Caki2 (cell line): ENCODE measurements around the gene KRTAP10-6. TPM values are rescaled to one million over a fixed set of nuclear protein-coding genes. Genes with fewer than 3 reads are reported as not detected.
"Not testable (repeated sequence)": the region's sequence is repeated elsewhere in the genome, so short reads cannot be mapped to it uniquely, and the experiment has no call there.

Experiments used
- DNase-seq: peaks from one replicate; pipeline ENCODE4 v3.0.0-alpha.2; 2015; ENCODE audit warnings: low read depth
- in situ Hi-C: cut with HindIII; loops from 2 replicates; pipeline ENCODE4 v1.10.0; 2016; ENCODE audit warnings: low sequenced_read_pairs, low pct_unique_long_range_greater_than_20kb, mixed read lengths
- total RNA-seq: library from RNA; depleted of rRNA; stranded (reverse); fragments of >200 nt; shearing (Covaris generic); gene quantifications from 2 replicates; pipeline ENCODE4 v1.2.3, GENCODE V29; 2014; ENCODE audit warnings: low replicate concordance; rRNA removed

Gene KRTAP10-6
- not detected in 2 replicates for total RNA-seq

GRCh38 chr21:44592446-44593311 is at the start of gene KRTAP10-6:
TSS of gene KRTAP10-6 (minus strand) at chr21:44592505. CDS start at chr21:44592484, 21 bp downstream.
- in situ Hi-C loops: no loop called here
- no peak for DNase-seq

DNA sequence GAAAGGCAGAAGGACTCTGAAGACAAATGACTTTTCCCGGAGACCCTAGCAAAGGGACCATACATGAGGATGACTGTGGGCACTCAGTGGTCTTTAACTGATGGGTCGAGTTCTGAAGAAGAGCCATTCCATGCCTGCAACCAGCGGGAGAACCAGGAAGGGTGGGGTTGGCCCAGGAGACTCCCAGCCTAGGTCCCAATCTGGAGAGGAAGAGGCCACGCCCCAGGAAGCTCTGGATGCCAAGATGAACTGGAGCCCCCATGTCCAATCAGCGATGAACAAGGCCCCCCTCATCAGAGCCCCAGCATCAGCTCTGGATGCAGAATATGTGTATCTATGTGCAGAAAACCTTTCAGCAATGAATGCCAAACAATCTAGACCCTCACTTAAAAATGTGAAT is 48.5 kb upstream of the KRTAP10-6 start:
- no peak for DNase-seq
- in situ Hi-C loops: no loop called here

DNA sequence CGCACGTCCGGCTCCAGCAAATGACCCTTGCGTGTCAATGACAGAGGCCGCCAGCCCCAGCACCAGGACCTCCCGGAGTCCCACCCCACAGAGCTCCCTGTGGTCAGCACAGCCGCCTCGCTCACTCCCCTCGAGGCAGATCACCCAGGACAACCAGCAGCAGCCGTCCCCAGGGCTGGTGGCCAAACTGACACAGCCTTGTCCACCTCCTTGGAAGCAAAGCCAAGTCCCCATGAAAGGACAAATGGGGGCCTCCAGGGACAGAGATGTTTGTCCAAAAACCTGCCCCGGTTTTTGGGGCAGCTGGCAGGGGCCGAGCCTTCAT is 47.0 kb upstream of the KRTAP10-6 start:
- no peak for DNase-seq
- in situ Hi-C loops: no loop called here

DNA sequence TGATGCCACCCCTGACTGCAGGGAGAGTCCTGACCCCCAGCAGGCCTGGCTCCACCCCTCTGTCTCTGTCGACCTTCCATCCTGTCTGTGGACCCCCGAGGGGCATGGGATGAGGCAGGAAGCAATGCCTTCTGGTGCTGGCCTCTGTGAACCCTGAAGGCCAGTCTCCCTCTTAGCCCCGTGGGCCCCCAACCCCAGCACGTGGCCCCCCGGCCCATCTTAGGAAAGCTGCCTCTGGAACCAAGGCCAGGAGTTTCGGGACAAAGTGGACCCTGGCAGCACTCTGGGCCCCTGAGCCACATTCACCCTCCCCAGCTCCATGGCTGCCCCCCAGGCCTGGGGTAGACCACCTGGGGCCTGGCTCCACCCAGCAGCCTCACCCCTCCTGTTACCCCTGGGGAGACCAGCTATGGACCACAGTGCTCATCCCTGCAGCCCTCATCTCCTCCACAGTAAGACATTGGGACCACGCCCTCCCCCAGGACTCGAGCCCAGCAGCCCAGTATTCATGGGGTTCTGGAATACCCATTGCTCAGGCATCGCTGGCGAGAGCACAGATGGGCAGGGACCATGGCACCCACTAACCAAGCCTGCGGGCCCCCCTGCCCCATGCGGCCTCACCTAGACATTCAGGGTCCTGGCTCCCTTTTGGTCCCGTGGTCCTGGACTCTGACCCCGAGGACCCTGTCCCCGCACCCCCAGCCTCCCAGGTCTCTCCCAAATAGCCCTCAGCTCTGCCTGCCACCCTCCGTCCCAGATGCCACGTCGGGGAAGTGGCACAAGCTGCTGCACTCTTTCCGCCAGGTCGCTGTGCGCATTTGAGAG is 46.4 kb upstream of the KRTAP10-6 start:
- DNase-seq, in situ Hi-C loops: not testable (repeated sequence)

GRCh38 chr21:44637851-44638348 is 45.6 kb upstream of the KRTAP10-6 start:
- DNase-seq, in situ Hi-C loops: not testable (repeated sequence)

DNA sequence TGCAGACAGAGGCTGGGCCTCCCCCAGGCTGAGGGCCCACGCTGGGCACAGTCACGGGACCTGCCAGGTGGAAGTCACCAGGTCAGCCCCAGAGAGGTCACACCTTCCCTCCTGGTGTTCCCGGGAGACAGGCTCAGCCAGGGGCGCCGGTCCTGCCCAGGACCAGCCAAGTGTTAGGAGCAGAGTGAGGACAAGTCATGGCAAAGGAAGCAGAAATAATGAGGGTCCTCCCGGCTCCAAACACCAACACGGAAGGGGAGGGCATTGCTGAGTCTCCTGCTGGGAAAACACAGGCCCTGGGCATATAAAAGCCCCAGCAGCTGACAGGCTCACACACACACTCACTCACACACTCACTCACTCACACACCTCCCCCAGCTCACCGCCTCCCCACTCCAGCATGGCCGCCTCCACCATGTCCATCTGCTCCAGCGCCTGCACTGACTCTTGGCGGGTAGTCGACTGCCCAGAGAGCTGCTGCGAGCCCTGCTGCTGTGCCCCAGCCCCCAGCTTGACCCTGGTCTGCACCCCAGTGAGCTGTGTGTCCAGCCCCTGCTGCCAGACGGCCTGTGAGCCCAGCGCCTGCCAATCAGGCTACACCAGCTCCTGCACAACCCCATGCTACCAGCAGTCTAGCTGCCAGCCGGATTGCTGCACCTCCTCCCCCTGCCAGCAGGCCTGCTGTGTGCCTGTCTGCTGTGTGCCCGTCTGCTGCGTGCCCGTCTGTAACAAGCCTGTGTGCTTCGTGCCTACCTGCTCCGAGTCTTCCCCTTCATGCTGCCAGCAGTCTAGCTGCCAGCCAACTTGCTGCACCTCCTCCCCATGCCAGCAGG is 44.9 kb upstream of the KRTAP10-6 start, which contains the start of gene KRTAP10-10:
TSS of gene KRTAP10-10 (plus strand) at position 339 of the 833 bp plus-strand sequence. CDS start at position 401, 62 bp downstream.
- DNase-seq: no peak
- in situ Hi-C loops: no loop called here

DNA sequence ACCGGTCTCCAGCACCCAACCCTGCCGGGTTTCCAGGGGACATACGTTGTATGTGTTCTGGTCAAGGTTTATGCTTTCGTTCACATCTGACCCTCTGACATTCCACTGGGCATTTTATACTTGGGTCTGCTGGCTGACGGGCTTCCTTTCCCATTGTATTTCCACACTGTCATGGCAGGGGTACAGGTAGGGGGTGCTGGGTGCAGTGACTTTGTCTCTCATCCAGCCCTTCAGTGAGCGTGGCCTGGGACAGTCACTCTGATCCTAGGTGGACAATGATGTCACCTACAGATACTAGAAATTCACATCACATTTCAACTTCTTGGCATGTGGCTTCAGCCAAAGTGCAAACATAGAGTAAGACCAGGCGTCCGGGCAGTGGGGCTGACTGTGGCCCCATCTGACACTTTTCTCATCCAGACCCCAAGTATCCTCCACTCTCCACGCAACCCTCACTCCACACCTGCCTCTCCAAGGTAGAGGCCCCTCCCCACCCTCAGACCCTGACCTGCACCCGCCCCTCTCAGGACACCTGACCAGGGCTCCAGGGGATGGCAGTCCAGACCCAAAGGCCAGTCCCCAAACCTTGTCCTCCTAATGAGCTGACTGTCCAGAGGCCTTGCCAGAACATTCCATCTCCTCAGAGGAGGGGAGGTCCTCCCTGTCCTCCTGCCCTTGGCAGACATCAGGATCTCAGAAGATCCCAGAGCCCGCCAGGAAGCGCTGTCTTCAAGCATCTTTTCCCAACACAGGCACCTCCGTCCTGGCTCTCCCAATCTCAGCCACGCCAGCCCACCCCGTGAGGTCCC is 44.1 kb upstream of the KRTAP10-6 start:
- in situ Hi-C loops: no loop called here
- no peak for DNase-seq

- DNase-seq: no peak
- in situ Hi-C loops: no loop called here
Observed at GRCh38 chr21:44632067-44632466, 39.8 kb upstream of the KRTAP10-6 start.

GRCh38 chr21:44630440-44630839 is 38.1 kb upstream of the KRTAP10-6 start:
- no peak for DNase-seq
- in situ Hi-C loops: no loop called here

GRCh38 chr21:44628707-44629391 is 36.5 kb upstream of the KRTAP10-6 start:
- in situ Hi-C loops: no loop called here
- no peak for DNase-seq

DNA sequence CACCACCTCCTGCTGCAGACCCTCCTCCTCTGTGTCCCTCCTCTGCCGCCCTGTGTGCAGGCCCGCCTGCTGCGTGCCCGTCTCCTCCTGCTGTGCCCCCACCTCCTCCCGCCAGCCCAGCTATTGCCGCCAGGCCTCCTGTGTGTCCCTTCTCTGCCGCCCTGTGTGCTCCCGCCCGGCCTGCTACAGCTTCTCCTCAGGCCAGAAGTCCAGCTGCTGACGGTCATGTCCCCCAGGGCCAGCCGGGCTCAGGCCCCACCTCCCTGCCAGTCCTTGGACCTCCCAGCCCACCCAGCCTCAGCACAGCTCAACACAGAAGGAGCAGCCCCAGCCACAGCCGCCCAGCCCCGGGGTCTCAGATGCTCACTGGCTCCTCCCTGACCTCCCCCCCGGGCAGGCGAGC is 35.5 kb upstream of the KRTAP10-6 start:
- DNase-seq, in situ Hi-C loops: not testable (repeated sequence)

DNA sequence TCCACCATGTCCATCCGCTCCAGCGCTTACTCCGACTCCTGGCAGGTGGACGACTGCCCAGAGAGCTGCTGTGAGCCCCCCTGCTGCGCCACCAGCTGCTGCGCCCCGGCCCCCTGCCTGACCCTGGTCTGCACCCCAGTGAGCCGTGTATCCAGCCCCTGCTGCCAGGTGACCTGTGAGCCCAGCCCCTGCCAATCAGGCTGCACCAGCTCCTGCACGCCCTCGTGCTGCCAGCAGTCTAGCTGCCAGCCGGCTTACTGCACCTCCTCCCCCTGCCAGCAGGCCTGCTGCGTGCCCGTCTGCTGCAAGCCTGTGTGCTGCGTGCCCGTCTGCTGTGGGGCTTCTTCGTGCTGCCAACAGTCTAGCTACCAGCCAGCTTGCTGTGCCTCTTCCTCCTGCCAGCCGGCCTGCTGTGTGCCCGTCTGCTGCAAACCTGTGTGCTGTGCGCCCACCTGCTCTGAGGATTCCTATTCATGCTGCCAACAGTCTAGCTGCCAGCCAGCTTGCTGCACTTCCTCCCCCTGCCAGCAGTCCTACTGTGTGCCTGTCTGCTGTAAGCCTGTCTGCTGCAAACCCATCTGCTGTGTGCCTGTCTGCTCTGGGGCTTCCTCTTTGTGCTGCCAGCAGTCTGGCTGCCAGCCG is 35.0 kb upstream of the KRTAP10-6 start:
- in situ Hi-C loops, DNase-seq: not testable (repeated sequence)

- no peak for DNase-seq
- in situ Hi-C loops: no loop called here
Observed at GRCh38 chr21:44626673-44627143, 34.4 kb upstream of the KRTAP10-6 start, which contains the start of gene KRTAP10-9. TSS of gene KRTAP10-9 (plus strand) at chr21:44627093. CDS start at chr21:44627172, 79 bp downstream.

GRCh38 chr21:44626262-44626661 is 34.0 kb upstream of the KRTAP10-6 start:
- no peak for DNase-seq
- in situ Hi-C loops: no loop called here

DNA sequence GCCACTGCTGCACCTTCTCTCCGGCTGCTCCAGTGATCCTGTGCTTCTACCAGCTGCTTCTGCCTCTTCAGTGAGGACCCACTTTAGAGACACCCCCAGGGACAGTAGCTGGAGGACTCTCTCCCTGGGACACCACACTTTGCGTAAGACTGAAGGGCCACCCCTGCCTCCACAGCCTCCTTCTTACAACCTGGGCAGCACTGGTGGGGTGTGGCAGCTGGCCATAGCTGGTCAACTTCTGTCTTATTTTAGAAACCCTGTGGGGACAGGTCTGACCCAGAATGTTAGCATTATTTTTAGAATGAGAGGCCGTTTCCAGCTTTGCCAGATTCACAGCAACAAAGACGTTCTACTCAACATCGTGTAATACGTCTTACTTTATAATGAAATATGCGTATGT is 33.5 kb upstream of the KRTAP10-6 start:
- DNase-seq: no peak
- in situ Hi-C loops: no loop called here

- DNase-seq: no peak
- in situ Hi-C loops: no loop called here
Observed at GRCh38 chr21:44623575-44623974, 31.3 kb upstream of the KRTAP10-6 start.
